Esophagus muscularis mucosa (tissue), 3 donors: ENCODE measurements around the gene CUL7.

ENCODE experiments used
- CTCF ChIP-seq, 3 experiments: fragments of 200-600 bp in 2 of 3; fragments of 450-650 bp in 1 of 3; sonication (generic) in 2 of 3; IDR thresholded peaks; one replicate each; pipeline ENCODE4 v1.5.1; 2017 to 2019; ENCODE audit warnings: antibody characterized with exemption in 3 of 3, mild to moderate bottlenecking in 2 of 3, moderate library complexity in 1 of 3
- EP300 ChIP-seq: sonication (generic); formaldehyde crosslinking; IDR thresholded peaks from one replicate; pipeline ENCODE4 v1.6.1; 2017; ENCODE audit warnings: antibody characterized with exemption

DNA sequence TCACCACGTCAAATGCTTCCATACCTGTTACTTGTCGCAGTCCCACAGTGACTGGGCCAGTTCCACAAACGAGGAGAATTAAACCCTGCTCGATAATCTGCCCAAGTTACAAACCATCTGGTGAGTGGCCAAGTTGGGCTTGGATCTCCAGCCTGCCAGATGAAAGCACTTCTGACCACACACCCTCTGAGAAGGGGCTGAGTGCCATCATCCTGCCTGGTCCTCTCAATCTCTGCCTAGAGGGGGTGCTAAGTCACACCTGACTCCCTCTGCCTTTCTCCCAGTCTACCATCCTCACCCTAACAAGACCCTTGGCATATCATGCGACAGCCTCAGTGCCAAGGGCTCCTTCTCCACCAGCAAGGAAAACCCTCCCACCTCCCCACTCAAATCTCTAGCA, 16.5 kb downstream of the CUL7 start:
- TF ChIP-seq EP300 = no peak
- TF ChIP-seq CTCF (IDR thresholded peaks at IDR 0.05) = no peak
